ENCODE data around the gene PPP1R14B. TPM values are rescaled to one million over a fixed set of nuclear protein-coding genes. Genes with fewer than 3 reads are reported as not detected.

The PPP1R14B gene
- total and polyA plus RNA-seq, 2 of the 13 experiments (the other 11 are each of a cell fraction or from before 2014, with no cell fraction given) = 110 to 148 TPM

GRCh38 chr11:64234647-64235379 lies 11.9 kb downstream of the PPP1R14B start (continued):
- no peak for TF ChIP-seq PRDM4 (CRISPR knock-in tag; IDR thresholded peaks at IDR 0.05; ENCODE audit: borderline replicate concordance)
- no peak for TF ChIP-seq ZSCAN9 (CRISPR knock-in tag; IDR thresholded peaks at IDR 0.05; ENCODE audit: borderline replicate concordance)
- no peak for TF ChIP-seq ZNF33A (CRISPR knock-in tag; IDR thresholded peaks at IDR 0.05; ENCODE audit: borderline replicate concordance)
- TF ChIP-seq ZNF83 (CRISPR knock-in tag; IDR thresholded peaks at IDR 0.05; ENCODE audit: borderline replicate concordance) = no peak
- no peak for TF ChIP-seq SAFB2 (CRISPR knock-in tag; IDR thresholded peaks at IDR 0.05; ENCODE audit: borderline replicate concordance, low read depth)
- no peak for TF ChIP-seq STAT6 (CRISPR knock-in tag; IDR thresholded peaks at IDR 0.05; ENCODE audit: borderline replicate concordance)
- no peak for TF ChIP-seq ZNF260 (CRISPR knock-in tag; IDR thresholded peaks at IDR 0.05; ENCODE audit: borderline replicate concordance, low read depth)
- TF ChIP-seq ZNF3 (CRISPR knock-in tag; IDR thresholded peaks at IDR 0.05) = no peak
- no peak for TF ChIP-seq DNMT1 (CRISPR knock-in tag; IDR thresholded peaks at IDR 0.05)
- TF ChIP-seq ARNT (IDR thresholded peaks at IDR 0.05) = no peak
- TF ChIP-seq ZHX1 (CRISPR knock-in tag; IDR thresholded peaks at IDR 0.05; ENCODE audit: low read depth) = no peak
- TF ChIP-seq MEIS2 (CRISPR knock-in tag; IDR thresholded peaks at IDR 0.05) = 0 out of 2 replicates have a peak, but pooled peaks have one; percentile 50
- TF ChIP-seq ZNF883 (CRISPR knock-in tag; IDR thresholded peaks at IDR 0.05; ENCODE audit: not compliant biosample characterization) = no peak
- no peak for TF ChIP-seq ZBTB43 (CRISPR knock-in tag; conservative IDR thresholded peaks at IDR 0.05)
- no peak for TF ChIP-seq ZSCAN30 (CRISPR knock-in tag; IDR thresholded peaks at IDR 0.05)
- TF ChIP-seq TGIF2 (CRISPR knock-in tag; IDR thresholded peaks at IDR 0.05) = no peak
- TF ChIP-seq ZNF282 (IDR thresholded peaks at IDR 0.05; ENCODE audit: partially characterized antibody) = no peak
- no peak for TF ChIP-seq RELA (CRISPR knock-in tag; IDR thresholded peaks at IDR 0.05)
- TF ChIP-seq U2AF2 (IDR thresholded peaks at IDR 0.05; ENCODE audit: low read depth, low read length) = no peak
- TF ChIP-seq HMG20B (CRISPR knock-in tag; conservative IDR thresholded peaks at IDR 0.05) = no peak
- no peak for TF ChIP-seq FOXJ3 (CRISPR knock-in tag; IDR thresholded peaks at IDR 0.05; ENCODE audit: borderline replicate concordance)
- TF ChIP-seq MIXL1 (CRISPR knock-in tag; IDR thresholded peaks at IDR 0.05) = no peak

Measured in HepG2 (cell line).